ENCODE results near the gene AMZ1.
"Not testable (repeated sequence)": the region's sequence is repeated elsewhere in the genome, so short reads cannot be mapped to it uniquely, and the experiment has no call there.

DNA sequence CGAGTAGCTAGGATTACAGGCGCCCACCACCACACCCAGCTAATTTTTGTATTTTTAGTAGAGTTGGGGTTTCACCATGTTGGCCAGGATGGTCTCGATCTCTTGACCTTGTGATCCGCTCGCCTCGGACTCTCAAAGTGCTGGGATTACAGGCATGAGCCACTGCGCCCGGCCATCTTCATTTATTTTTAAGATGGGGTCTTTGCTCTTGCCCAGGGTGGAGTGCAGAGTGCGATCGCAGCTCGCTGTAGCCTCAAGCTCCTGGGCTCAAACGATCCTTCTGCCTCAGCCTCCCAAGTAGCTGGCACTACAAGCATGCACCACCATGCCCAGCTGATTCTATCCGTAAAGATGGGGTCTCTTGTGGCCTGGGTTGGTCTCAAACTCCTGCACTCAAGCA, 39.2 kb downstream of the AMZ1 start:
- TF ChIP-seq POLR2AphosphoS5, POLR2A (IDR thresholded peaks at IDR 0.05): not testable (repeated sequence)
- TF ChIP-seq, protein P1, sequence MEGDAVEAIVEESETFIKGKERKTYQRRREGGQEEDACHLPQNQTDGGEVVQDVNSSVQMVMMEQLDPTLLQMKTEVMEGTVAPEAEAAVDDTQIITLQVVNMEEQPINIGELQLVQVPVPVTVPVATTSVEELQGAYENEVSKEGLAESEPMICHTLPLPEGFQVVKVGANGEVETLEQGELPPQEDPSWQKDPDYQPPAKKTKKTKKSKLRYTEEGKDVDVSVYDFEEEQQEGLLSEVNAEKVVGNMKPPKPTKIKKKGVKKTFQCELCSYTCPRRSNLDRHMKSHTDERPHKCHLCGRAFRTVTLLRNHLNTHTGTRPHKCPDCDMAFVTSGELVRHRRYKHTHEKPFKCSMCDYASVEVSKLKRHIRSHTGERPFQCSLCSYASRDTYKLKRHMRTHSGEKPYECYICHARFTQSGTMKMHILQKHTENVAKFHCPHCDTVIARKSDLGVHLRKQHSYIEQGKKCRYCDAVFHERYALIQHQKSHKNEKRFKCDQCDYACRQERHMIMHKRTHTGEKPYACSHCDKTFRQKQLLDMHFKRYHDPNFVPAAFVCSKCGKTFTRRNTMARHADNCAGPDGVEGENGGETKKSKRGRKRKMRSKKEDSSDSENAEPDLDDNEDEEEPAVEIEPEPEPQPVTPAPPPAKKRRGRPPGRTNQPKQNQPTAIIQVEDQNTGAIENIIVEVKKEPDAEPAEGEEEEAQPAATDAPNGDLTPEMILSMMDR (IDR thresholded peaks at IDR 0.05 in 8 of 11, conservative IDR thresholded peaks at IDR 0.05 in 3 of 11): not testable (repeated sequence)

All from spleen (tissue), 7 donors.